Endodermal cell (in vitro differentiated cells): ENCODE data around the gene RAB33A. TPM values are rescaled to one million over a fixed set of nuclear protein-coding genes. Genes with fewer than 3 reads are reported as not detected.

ENCODE experiments used
- DNase-seq: peaks from one replicate; pipeline ENCODE4 v3.0.0-alpha.2; 2017
- H3K27ac ChIP-seq: 2 replicates; pipeline ENCODE4 v1.5.1; 2013; ENCODE audit warnings: mild to moderate bottlenecking, low read depth, low read length, moderate library complexity
- H3K27me3 ChIP-seq: 2 replicates; pipeline ENCODE4 v1.6.1; 2013; ENCODE audit warnings: mild to moderate bottlenecking, low read length, moderate library complexity; ENCODE audit not compliant: insufficient read depth, control insufficient read depth, poor library complexity, severe bottlenecking
- H3K36me3 ChIP-seq: 2 replicates; pipeline ENCODE4 v1.7.0; 2013; ENCODE audit warnings: mild to moderate bottlenecking, low read length, moderate library complexity; ENCODE audit not compliant: control insufficient read depth, insufficient read depth
- H3K4me1 ChIP-seq: one replicate; pipeline ENCODE4 v1.7.0; 2013; ENCODE audit warnings: low read length; ENCODE audit not compliant: control insufficient read depth, insufficient read depth
- H3K4me3 ChIP-seq: 2 replicates; pipeline ENCODE4 v1.5.1; 2013; ENCODE audit warnings: mild to moderate bottlenecking, low read length, moderate library complexity
- H3K9ac ChIP-seq: 2 replicates; pipeline ENCODE4 v1.6.1; 2013; ENCODE audit warnings: mild to moderate bottlenecking, low read length, moderate library complexity; ENCODE audit not compliant: poor library complexity, severe bottlenecking; ENCODE audit errors: extremely low read depth
- H3K9me3 ChIP-seq: 2 replicates; pipeline ENCODE4 v1.6.1; 2013; ENCODE audit warnings: mild to moderate bottlenecking, low read length, moderate library complexity; ENCODE audit not compliant: control insufficient read depth
- H3K27ac Mint-ChIP-seq: 2 replicates; pipeline ENCODE4 v1.8.0; 2020; ENCODE audit warnings: mixed read lengths
- H3K27me3 Mint-ChIP-seq: 2 replicates; pipeline ENCODE4 v1.8.0; 2021; ENCODE audit warnings: mild to moderate bottlenecking, mixed read lengths; ENCODE audit not compliant: insufficient read depth
- H3K36me3 Mint-ChIP-seq: 2 replicates; pipeline ENCODE4 v1.8.0; 2020; ENCODE audit warnings: low read depth, mixed read lengths
- H3K4me1 Mint-ChIP-seq: 2 replicates; pipeline ENCODE4 v1.8.0; 2020; ENCODE audit warnings: mixed read lengths
- H3K4me3 Mint-ChIP-seq: 2 replicates; pipeline ENCODE4 v1.8.0; 2020; ENCODE audit warnings: mild to moderate bottlenecking, moderate library complexity, mixed read lengths
- H3K9me3 Mint-ChIP-seq: 2 replicates; pipeline ENCODE4 v1.8.0; 2020; ENCODE audit warnings: mild to moderate bottlenecking, mixed read lengths
- CTCF ChIP-seq: fragments of 200-600 bp; sonication (generic); conservative IDR thresholded peaks from 2 replicates; pipeline ENCODE4 v1.5.0; 2021; ENCODE audit warnings: antibody characterized with exemption, mild to moderate bottlenecking
- WGBS, 2 experiments: methylation state at CpG; one replicate each; pipeline versions ENCODE4 v1.1.5 to v1.1.7; 2013; ENCODE audit warnings: missing lambda C conversion rate in 2 of 2, mixed read lengths in 1 of 2; ENCODE audit not compliant: insufficient coverage in 1 of 2, insufficient read length in 1 of 2; 5-methylcytosine and 5-hydroxymethylcytosine counted together
- total RNA-seq, 2 donors: library from RNA; stranded (reverse); fragmentation: NEBNext Ultra II Directional in 1 of 2; extraction: Animal tissue kit (Norgen Biotek cat#: 25700) in 1 of 2; gene quantifications; 2 replicates in 1 of 2; 3 replicates in 1 of 2; pipeline ENCODE4 v1.2.1, GENCODE V29; 2021

RAB33A gene
- total RNA-seq, 2 donors from 2014 or later: not detected

GRCh38 chrX:130212371-130212770 is 40.6 kb downstream of the RAB33A start:
- Histone ChIP-seq H3K9me3 (no peaks in the 10 kb centered on the region), H3K9ac (no peak overlapping the region), H3K4me3 (no peak overlapping the region), H3K27ac (no peak overlapping the region), H3K27me3 (no peaks in the 10 kb centered on the region), H3K4me1 (no peaks in the 10 kb centered on the region), H3K36me3 (peaks cover 32% of the 10 kb centered on the region)
- H3K27me3 Mint-ChIP-seq: no peaks in the 10 kb centered on the region
- no peak overlapping the region for H3K4me3 Mint-ChIP-seq
- WGBS, 2 experiments: no CpG with 5 or more reads among the region's 1 CpG
- DNase-seq: no peak
- H3K4me1 Mint-ChIP-seq: peaks cover 16% of the 10 kb centered on the region
- peaks cover 31% of the 10 kb centered on the region for H3K9me3 Mint-ChIP-seq
- peaks cover 56% of the 10 kb centered on the region for H3K36me3 Mint-ChIP-seq
- TF ChIP-seq CTCF: no peak
- H3K27ac Mint-ChIP-seq: no peak overlapping the region

- WGBS, 2 experiments: 97% methylated on average over 2 of the region's 2 CpGs; no CpG with 5 or more reads in 1 of the 2 experiments
- H3K4me3 ChIP-seq: no peak overlapping the region
- no peaks in the 10 kb centered on the region for H3K27me3 ChIP-seq
- H3K27ac ChIP-seq: no peak overlapping the region
- no peaks in the 10 kb centered on the region for H3K4me1 ChIP-seq
- Mint-ChIP-seq H3K4me3 (no peak overlapping the region), H3K9me3 (peaks cover 28% of the 10 kb centered on the region), H3K27me3 (no peaks in the 10 kb centered on the region), H3K27ac (no peak overlapping the region), H3K36me3 (peaks cover 54% of the 10 kb centered on the region), H3K4me1 (peaks cover 16% of the 10 kb centered on the region)
- H3K9me3 ChIP-seq: no peaks in the 10 kb centered on the region
- peaks cover 36% of the 10 kb centered on the region for H3K36me3 ChIP-seq
- DNase-seq: no peak
- no peak overlapping the region for H3K9ac ChIP-seq
- no peak for TF ChIP-seq CTCF
These were observed 41.6 kb downstream of the RAB33A start for GRCh38 chrX:130213376-130213775.

- WGBS, 2 experiments: 89% methylated on average over 3 of the region's 4 CpGs; no CpG with 5 or more reads in 1 of the 2 experiments
- no peak overlapping the region for H3K9ac ChIP-seq
- Mint-ChIP-seq H3K9me3 (peaks cover 23% of the 10 kb centered on the region), H3K4me3 (no peak overlapping the region), H3K27me3 (no peaks in the 10 kb centered on the region), H3K4me1 (peaks cover 12% of the 10 kb centered on the region), H3K27ac (no peak overlapping the region), H3K36me3 (peaks cover 50% of the 10 kb centered on the region)
- no peaks in the 10 kb centered on the region for H3K4me1 ChIP-seq
- DNase-seq: no peak
- no peak overlapping the region for H3K27ac ChIP-seq
- H3K9me3 ChIP-seq: no peaks in the 10 kb centered on the region
- no peaks in the 10 kb centered on the region for H3K27me3 ChIP-seq
- peaks cover 40% of the 10 kb centered on the region for H3K36me3 ChIP-seq
- H3K4me3 ChIP-seq: no peak overlapping the region
- no peak for TF ChIP-seq CTCF
These were observed 44.6 kb downstream of the RAB33A start for GRCh38 chrX:130216320-130216719.
